NCI-H2196 treated with DMSO at 0.1 percent for 48 hours (cell line): ENCODE measurements around the gene XPO5.
"Not testable (repeated sequence)": the region's sequence is repeated elsewhere in the genome, so short reads cannot be mapped to it uniquely, and the experiment has no call there.

Source experiments
- DNase-seq: peaks from one replicate; lab custom pipeline; 2025; ENCODE audit not compliant: unreplicated experiment; lab: John Stamatoyannopoulos, UW

The XPO5 gene

GRCh38 chr6:43575772-43576551 lies at the start of gene XPO5, which contains the start of gene POLH:
Gene XPO5 (minus strand): TSS chr6:43576038. CDS start chr6:43575864, 174 bp downstream.
Gene POLH (plus strand): TSS chr6:43576185. CDS start chr6:43582320, 6,135 bp downstream.
- DNase-seq = peak; percentile 88

GRCh38 chr6:43625393-43625992 lies 49.7 kb upstream of the XPO5 start:
- DNase-seq = no peak

GRCh38 chr6:43624786-43625288 lies 49.0 kb upstream of the XPO5 start:
- no peak for DNase-seq

DNA sequence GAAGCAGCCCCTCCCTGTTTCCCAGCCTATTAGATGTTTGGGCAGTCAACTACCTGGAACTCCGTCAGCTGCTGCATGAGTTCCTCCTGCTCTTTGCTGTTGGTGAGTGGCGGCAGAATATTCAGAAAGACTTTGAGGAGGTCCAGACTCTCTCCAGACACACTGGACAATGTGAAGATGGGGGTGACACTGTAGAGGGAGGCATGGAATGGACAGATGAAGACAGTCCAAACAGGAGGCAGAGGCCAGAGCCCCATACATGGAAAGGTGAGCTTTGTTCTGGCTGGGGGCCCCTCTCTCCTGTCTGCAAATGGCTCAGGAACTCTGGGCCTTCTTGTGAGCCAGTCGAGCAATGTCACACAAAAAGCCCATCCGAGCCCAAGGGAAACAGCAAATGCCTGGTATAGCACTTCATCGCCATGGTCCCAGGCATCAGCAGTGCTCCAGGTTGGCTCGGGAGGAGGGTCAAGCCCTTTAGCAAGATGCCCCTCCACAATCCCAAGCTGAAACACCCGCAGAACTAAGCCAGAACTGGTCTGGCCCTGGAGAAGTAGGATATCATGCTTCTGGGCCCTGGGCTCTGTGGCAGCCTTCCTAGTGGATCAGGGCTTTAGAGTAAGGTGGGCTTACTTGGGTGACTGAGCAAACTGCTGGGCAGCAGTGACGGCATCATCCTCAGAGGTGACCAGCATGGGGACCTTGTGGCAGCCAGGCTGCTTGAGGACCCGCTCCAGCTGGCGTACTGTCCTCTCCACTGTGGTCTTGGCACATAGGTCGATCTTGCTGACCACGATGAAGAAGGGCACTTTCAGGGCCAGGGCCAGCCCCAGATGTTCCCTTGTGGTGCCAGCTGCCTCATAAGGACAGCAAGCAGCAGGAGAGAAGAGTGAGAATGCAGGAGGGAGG lies 48.3 kb upstream of the XPO5 start:
- DNase-seq = no peak

GRCh38 chr6:43622541-43622940 lies 46.7 kb upstream of the XPO5 start:
- no peak for DNase-seq

DNA sequence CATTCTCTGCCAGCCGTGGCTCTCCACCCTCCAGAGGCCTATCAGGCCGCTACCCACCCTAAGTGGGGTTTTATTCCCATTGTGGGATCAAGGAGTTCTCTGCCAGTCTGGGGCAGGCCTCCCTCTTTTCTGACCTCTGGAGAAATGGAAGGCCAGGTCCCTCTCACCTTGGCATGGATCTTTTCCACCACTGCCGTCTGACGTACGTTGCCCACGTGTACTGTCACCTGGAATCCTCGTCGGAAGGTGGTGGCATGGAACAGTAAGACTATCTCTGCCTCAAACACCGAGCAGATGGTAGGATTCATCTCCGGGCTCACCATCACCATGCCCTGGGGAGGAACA lies 46.0 kb upstream of the XPO5 start:
- no peak for DNase-seq

GRCh38 chr6:43621078-43621835 lies 45.4 kb upstream of the XPO5 start:
- no peak for DNase-seq

GRCh38 chr6:43616725-43617472 lies 41.1 kb upstream of the XPO5 start:
- DNase-seq = no peak

DNA sequence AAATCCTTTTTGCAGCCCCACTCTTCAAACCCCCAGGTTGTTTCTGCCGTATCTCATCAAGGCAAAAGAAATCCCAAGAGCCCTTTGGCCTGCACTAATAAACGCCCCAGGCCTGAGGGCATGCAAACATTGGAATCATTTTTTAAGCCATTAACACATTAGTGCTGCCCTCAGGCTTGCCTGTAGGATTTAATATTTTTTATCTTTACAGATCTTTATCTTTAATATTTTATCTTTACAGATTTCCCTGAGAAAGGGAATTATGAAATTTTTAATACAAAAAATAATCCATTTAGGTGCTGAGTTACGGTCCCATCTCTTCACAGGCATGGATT lies 38.5 kb upstream of the XPO5 start:
- DNase-seq = no peak

DNA sequence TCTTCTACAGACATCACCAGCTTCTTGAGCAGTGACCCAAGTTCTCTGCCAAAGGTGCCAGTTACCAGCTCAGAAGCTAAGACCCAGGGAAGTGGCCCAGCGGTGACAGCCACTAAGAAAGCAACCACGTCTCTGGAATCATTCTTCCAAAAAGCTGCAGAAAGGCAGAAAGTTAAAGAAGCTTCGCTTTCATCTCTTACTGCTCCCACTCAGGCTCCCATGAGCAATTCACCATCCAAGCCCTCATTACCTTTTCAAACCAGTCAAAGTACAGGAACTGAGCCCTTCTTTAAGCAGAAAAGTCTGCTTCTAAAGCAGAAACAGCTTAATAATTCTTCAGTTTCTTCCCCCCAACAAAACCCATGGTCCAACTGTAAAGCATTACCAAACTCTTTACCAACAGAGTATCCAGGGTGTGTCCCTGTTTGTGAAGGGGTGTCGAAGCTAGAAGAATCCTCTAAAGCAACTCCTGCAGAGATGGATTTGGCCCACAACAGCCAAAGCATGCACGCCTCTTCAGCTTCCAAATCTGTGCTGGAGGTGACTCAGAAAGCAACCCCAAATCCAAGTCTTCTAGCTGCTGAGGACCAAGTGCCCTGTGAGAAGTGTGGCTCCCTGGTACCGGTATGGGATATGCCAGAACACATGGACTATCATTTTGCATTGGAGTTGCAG lies 38.0 kb upstream of the XPO5 start:
- no peak for DNase-seq

DNA sequence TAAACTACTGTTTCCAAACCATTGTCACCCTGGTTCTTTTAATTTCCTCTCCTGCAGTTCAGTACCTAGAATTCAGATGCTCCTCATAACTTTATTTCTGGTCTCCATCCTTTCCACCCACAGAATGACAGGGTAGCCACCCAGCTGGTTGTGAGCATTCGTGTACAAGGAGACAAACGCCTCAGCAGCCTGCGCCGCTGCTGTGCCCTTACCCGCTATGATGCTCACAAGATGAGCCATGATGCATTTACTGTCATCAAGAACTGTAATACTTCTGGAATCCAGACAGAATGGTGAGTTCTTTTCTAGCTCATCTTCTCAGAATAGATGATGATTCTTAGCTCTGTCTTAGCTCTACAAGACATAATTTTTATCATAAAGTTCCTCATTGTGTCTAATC lies 34.6 kb upstream of the XPO5 start:
- DNase-seq = no peak

DNA sequence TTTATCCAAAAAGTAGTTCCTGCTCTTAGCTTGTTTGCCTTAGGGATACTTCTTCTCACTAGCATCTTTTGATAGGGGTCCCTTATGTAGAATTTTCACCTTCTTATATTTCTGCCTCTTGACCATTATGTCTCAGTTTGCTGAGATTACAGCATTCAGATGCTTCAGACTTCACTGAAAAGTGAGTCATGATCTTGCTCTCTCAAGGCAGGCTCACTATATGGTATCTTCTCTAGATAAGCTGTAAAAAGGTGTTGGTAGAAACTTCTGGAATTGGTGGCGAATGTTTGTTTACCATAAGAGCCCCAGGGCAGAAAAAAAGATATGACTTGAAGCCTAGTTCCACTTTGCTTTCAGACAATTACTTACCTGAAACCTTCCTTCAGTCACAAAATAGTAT lies 33.6 kb upstream of the XPO5 start:
- no peak for DNase-seq

DNA sequence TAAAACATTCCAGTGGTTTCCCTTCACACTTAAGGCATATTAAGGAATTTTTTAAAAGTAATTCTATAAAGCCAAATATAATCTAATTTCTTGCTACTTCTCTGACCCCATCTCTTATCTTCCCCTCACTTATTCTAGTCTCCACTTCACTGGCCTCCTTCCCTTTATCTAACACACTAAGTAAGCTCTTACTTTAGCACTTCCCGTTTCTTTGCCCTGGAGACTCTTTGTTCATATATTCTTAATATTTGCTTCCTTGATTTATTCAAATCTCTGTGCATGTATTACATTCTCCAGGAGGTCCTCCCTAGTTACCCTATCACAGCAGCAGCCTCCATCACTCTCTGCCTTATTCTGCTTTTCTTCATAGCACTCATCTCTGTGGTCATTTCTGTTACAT lies 33.0 kb upstream of the XPO5 start:
- no peak for DNase-seq

- DNase-seq = peak; percentile 40
Observed at GRCh38 chr6:43608310-43608763, 32.5 kb upstream of the XPO5 start.

- DNase-seq = no peak
Observed at GRCh38 chr6:43606019-43606418, 30.2 kb upstream of the XPO5 start.

- no peak for DNase-seq
Observed at GRCh38 chr6:43604174-43604573, 28.3 kb upstream of the XPO5 start.

DNA sequence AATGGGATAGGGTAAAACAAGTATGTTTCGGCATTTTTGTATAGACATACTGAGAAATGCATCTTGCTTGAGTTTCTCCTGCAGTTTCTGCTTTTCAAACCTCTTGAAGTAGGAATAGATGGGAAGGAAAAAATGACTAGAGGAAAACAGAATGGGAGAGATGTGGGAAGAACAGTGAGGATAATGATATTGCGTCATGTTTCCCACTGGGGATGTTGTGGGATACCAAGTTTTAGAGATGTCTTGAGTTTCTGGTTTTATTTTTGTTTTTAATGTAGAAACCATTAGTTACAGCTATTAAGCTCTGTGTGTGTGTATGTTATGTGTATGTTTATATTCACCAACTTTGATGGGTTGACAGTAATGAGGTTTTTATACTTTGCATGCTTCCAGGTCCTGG lies 24.8 kb upstream of the XPO5 start:
- no peak for DNase-seq

DNA sequence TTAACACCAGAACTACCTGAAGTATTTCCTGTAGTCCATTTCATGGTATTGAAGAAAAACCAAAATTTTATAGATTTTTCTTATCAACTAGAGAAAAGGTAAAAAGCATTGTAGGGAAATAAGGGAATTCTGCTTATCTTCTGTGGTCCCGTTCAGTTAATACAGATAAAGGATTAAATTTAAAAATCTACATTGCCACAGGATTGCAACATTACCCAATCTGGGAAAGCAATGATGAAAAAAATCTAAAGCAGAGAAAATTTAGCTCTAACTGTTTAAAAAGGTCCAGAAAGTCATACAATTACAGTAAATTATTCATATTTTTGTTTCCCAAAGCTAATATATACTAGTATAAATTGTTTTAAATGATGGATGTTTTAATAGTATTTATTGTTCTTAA lies 18.1 kb upstream of the XPO5 start:
- DNase-seq = no peak

GRCh38 chr6:43589564-43589963 lies 13.7 kb upstream of the XPO5 start:
- DNase-seq = not testable (repeated sequence)

- no peak for DNase-seq
Observed at GRCh38 chr6:43588194-43588593, 12.4 kb upstream of the XPO5 start.
